GM19455 (cell line): Measurements from ENCODE around the gene SMARCD3.

Experiments
- ATAC-seq: cut with Tn5 transposase; IDR thresholded peaks from one replicate; pipeline ENCODE4 v1.9.1; 2021; ENCODE audit not compliant: unreplicated experiment

Gene SMARCD3

GRCh38 chr7:151250181-151251132 is 2.0 kb upstream of the SMARCD3 start:
- no peak for ATAC-seq

GRCh38 chr7:151249732-151250072 is 1.2 kb upstream of the SMARCD3 start:
- ATAC-seq = no peak

GRCh38 chr7:151249034-151249731 is 689 bp upstream of the SMARCD3 start:
- ATAC-seq = no peak

- no peak for ATAC-seq
These were observed 716 bp downstream of the SMARCD3 start for GRCh38 chr7:151247611-151248345.

GRCh38 chr7:151246851-151247580 is 1.5 kb downstream of the SMARCD3 start:
- no peak for ATAC-seq

GRCh38 chr7:151246102-151246850 is 2.2 kb downstream of the SMARCD3 start:
- no peak for ATAC-seq

GRCh38 chr7:151245360-151246101 is 3.0 kb downstream of the SMARCD3 start:
- no peak for ATAC-seq

- ATAC-seq = no peak
These were observed 3.6 kb downstream of the SMARCD3 start for GRCh38 chr7:151244841-151245346.

- no peak for ATAC-seq
These were observed 4.2 kb downstream of the SMARCD3 start for GRCh38 chr7:151244196-151244840.

GRCh38 chr7:151243408-151244195 is 4.9 kb downstream of the SMARCD3 start:
- no peak for ATAC-seq

- ATAC-seq = no peak
These were observed 5.5 kb downstream of the SMARCD3 start for GRCh38 chr7:151243045-151243349.

GRCh38 chr7:151242159-151243044 is 6.1 kb downstream of the SMARCD3 start:
- ATAC-seq = no peak

- ATAC-seq = no peak
These were observed 6.8 kb downstream of the SMARCD3 start for GRCh38 chr7:151241755-151242096.

GRCh38 chr7:151240942-151241754 is 7.3 kb downstream of the SMARCD3 start:
- no peak for ATAC-seq

GRCh38 chr7:151240536-151240935 is 8.0 kb downstream of the SMARCD3 start:
- ATAC-seq = no peak

- no peak for ATAC-seq
These were observed 8.5 kb downstream of the SMARCD3 start for GRCh38 chr7:151239837-151240459.
